ENCODE measurements around the gene CA10. TPM values are rescaled to one million over a fixed set of nuclear protein-coding genes. Genes with fewer than 3 reads are reported as not detected.

Gene CA10
- total and polyA plus RNA-seq, 2 donors (not counting 1 experiment from before 2014, with no cell fraction given), result not detected

- Histone ChIP-seq H3K36me3 (ENCODE audit: control insufficient read depth, insufficient read depth, low read length) (no peaks in the 10 kb centered on the region), H3K79me2 (ENCODE audit: control insufficient read depth, insufficient read depth, low read length) (no peaks in the 10 kb centered on the region), H3K4me3 (replicated peaks in 1 of 4; ENCODE audit: control extremely low read depth in 1 of 4, insufficient read depth in 1 of 4, low read depth in 3 of 4, low read length in 4 of 4) (no peak overlapping the region), H3K27ac (ENCODE audit: insufficient read depth, low read length) (no peak overlapping the region), H3K9ac (ENCODE audit: insufficient read depth, low read length) (no peak overlapping the region), H3K4me2 (ENCODE audit: extremely low read depth, insufficient read depth, low read length) (no peak overlapping the region), H3K27me3 (ENCODE audit: control insufficient read depth, insufficient read depth, low read length) (no peaks in the 10 kb centered on the region), H4K20me1 (ENCODE audit: control insufficient read depth, extremely low read depth, insufficient read depth, low read length) (no peaks in the 10 kb centered on the region), H3K4me1 (ENCODE audit: control insufficient read depth, extremely low read depth, insufficient read depth, low read length) (no peaks in the 10 kb centered on the region), H2AFZ (ENCODE audit: low read length) (no peak overlapping the region), H3K9me3 (ENCODE audit: control insufficient read depth, insufficient read depth, low read depth, low read length) (no peaks in the 10 kb centered on the region)
- TF ChIP-seq CTCF (conservative IDR thresholded peaks at IDR 0.05 in 1 of 2, IDR thresholded peaks at IDR 0.05 in 1 of 2; ENCODE audit: low read depth in 1 of 2, low read length in 2 of 2) (no peak), EZH2 (IDR thresholded peaks at IDR 0.05; ENCODE audit: low read length, missing control alignments) (no peak)
- no peak for DNase-seq (ENCODE audit: low read depth in 2 of 2)
These were observed 519.5 kb downstream of the CA10 start for GRCh38 chr17:51638971-51639370.

GRCh38 chr17:51636291-51636690 is 522.2 kb downstream of the CA10 start:
- Histone ChIP-seq H3K27ac (ENCODE audit: insufficient read depth, low read length) (no peak overlapping the region), H3K4me1 (ENCODE audit: control insufficient read depth, extremely low read depth, insufficient read depth, low read length) (no peaks in the 10 kb centered on the region), H4K20me1 (ENCODE audit: control insufficient read depth, extremely low read depth, insufficient read depth, low read length) (no peaks in the 10 kb centered on the region), H3K4me3 (replicated peaks in 1 of 4; ENCODE audit: control extremely low read depth in 1 of 4, insufficient read depth in 1 of 4, low read depth in 3 of 4, low read length in 4 of 4) (no peak overlapping the region), H2AFZ (ENCODE audit: low read length) (no peak overlapping the region), H3K4me2 (ENCODE audit: extremely low read depth, insufficient read depth, low read length) (no peak overlapping the region), H3K27me3 (ENCODE audit: control insufficient read depth, insufficient read depth, low read length) (no peaks in the 10 kb centered on the region), H3K9ac (ENCODE audit: insufficient read depth, low read length) (no peak overlapping the region), H3K36me3 (ENCODE audit: control insufficient read depth, insufficient read depth, low read length) (no peaks in the 10 kb centered on the region), H3K9me3 (ENCODE audit: control insufficient read depth, insufficient read depth, low read depth, low read length) (no peaks in the 10 kb centered on the region), H3K79me2 (ENCODE audit: control insufficient read depth, insufficient read depth, low read length) (no peaks in the 10 kb centered on the region)
- no peak for DNase-seq (ENCODE audit: low read depth in 2 of 2)
- TF ChIP-seq CTCF (conservative IDR thresholded peaks at IDR 0.05 in 1 of 2, IDR thresholded peaks at IDR 0.05 in 1 of 2; ENCODE audit: low read depth in 1 of 2, low read length in 2 of 2), result no peak
- no peak for TF ChIP-seq EZH2 (IDR thresholded peaks at IDR 0.05; ENCODE audit: low read length, missing control alignments)

GRCh38 chr17:51630101-51630671 is 528.3 kb downstream of the CA10 start:
- no peaks in the 10 kb centered on the region for H3K9me3 ChIP-seq (ENCODE audit: control insufficient read depth, insufficient read depth, low read depth, low read length)
- H3K4me3 ChIP-seq (replicated peaks in 1 of 4; ENCODE audit: control extremely low read depth in 1 of 4, insufficient read depth in 1 of 4, low read depth in 3 of 4, low read length in 4 of 4), result no peak overlapping the region
- H3K9ac ChIP-seq (ENCODE audit: insufficient read depth, low read length), result no peak overlapping the region
- H3K4me1 ChIP-seq (ENCODE audit: control insufficient read depth, extremely low read depth, insufficient read depth, low read length), result no peaks in the 10 kb centered on the region
- DNase-seq (ENCODE audit: low read depth in 2 of 2), result no peak
- no peak overlapping the region for H2AFZ ChIP-seq (ENCODE audit: low read length)
- no peak overlapping the region for H3K4me2 ChIP-seq (ENCODE audit: extremely low read depth, insufficient read depth, low read length)
- no peaks in the 10 kb centered on the region for H4K20me1 ChIP-seq (ENCODE audit: control insufficient read depth, extremely low read depth, insufficient read depth, low read length)
- TF ChIP-seq EZH2 (IDR thresholded peaks at IDR 0.05; ENCODE audit: low read length, missing control alignments) (no peak), CTCF (conservative IDR thresholded peaks at IDR 0.05 in 1 of 2, IDR thresholded peaks at IDR 0.05 in 1 of 2; ENCODE audit: low read depth in 1 of 2, low read length in 2 of 2) (no peak)
- no peaks in the 10 kb centered on the region for H3K79me2 ChIP-seq (ENCODE audit: control insufficient read depth, insufficient read depth, low read length)
- H3K27me3 ChIP-seq (ENCODE audit: control insufficient read depth, insufficient read depth, low read length), result no peaks in the 10 kb centered on the region
- no peak overlapping the region for H3K27ac ChIP-seq (ENCODE audit: insufficient read depth, low read length)
- H3K36me3 ChIP-seq (ENCODE audit: control insufficient read depth, insufficient read depth, low read length), result no peaks in the 10 kb centered on the region
